Left colon (tissue), 2 donors: ENCODE data around the gene LRCH1. TPM values are rescaled to one million over a fixed set of nuclear protein-coding genes. Genes with fewer than 3 reads are reported as not detected.
A peak's percentile ranks its signal among the peaks of the same experiment; 100 is the strongest.

Experiments
- ATAC-seq: fragments of 200-7000 bp; cut with Tn5 transposase; one replicate; pipeline ENCODE4 v1.9.1; 2020; ENCODE audit warnings: mild to moderate bottlenecking, moderate library complexity
- DNase-seq, 2 donors: peaks; one replicate each; pipeline ENCODE4 v3.0.0-alpha.2; 2020
- intact Hi-C, 2 donors: fragments of 100-400 bp; cut with DNase I in 1 of 2; cut with micrococcal nuclease in 1 of 2; formaldehyde crosslinking; loops; one replicate each; pipeline versions ENCODE4 v1.11.2 to v1.14.0; 2022; cut with DNase I, micrococcal nuclease
- total RNA-seq, 2 donors: library from RNA; stranded (reverse); fragmentation: NEBNext Ultra II Directional; extraction: Animal tissue kit (Norgen Biotek cat#: 25700); gene quantifications; one replicate each; pipeline ENCODE4 v1.2.1, GENCODE V29; 2021
- donor health status: DM: no; HTN: no; CAD: no.
- donor health status: DM: yes; HTN: yes; CAD: no.

LRCH1 gene
- total RNA-seq, 2 donors from 2014 or later, result 13.9 to 17.9 TPM

- intact Hi-C loops, result no loop called here
- DNase-seq, result no peak
- peak; percentile 44 for ATAC-seq
These were observed 22.4 kb downstream of the LRCH1 start for GRCh38 chr13:46575301-46575771.

GRCh38 chr13:46575818-46576221 lies 22.9 kb downstream of the LRCH1 start:
- intact Hi-C loops, result no loop called here
- ATAC-seq (no peak), DNase-seq (no peak)

- ATAC-seq (no peak), DNase-seq (no peak)
- intact Hi-C loops, result no loop called here
These were observed 23.8 kb downstream of the LRCH1 start for GRCh38 chr13:46576762-46577161.

GRCh38 chr13:46577696-46578589 lies 25.0 kb downstream of the LRCH1 start:
- no peak for DNase-seq
- peak; percentile 31 for ATAC-seq
- intact Hi-C loops, result no loop called here

- ATAC-seq (no peak), DNase-seq (no peak)
- intact Hi-C loops, result no loop called here
These were observed 25.6 kb downstream of the LRCH1 start for GRCh38 chr13:46578590-46578975.

GRCh38 chr13:46580362-46580839 lies 27.4 kb downstream of the LRCH1 start:
- intact Hi-C loops, result no loop called here
- ATAC-seq (no peak), DNase-seq (no peak)

GRCh38 chr13:46582190-46582589 lies 29.2 kb downstream of the LRCH1 start:
- intact Hi-C loops, result no loop called here
- no peak for ATAC-seq
- DNase-seq, result no peak

- no peak for ATAC-seq
- no peak for DNase-seq
- intact Hi-C loops, result no loop called here
These were observed 34.0 kb downstream of the LRCH1 start for GRCh38 chr13:46586751-46587514.

GRCh38 chr13:46587807-46588418 lies 34.9 kb downstream of the LRCH1 start:
- intact Hi-C loops, result no loop called here
- no peak for DNase-seq

GRCh38 chr13:46592385-46592784 lies 39.4 kb downstream of the LRCH1 start:
- ATAC-seq, result no peak
- no peak for DNase-seq
- intact Hi-C loops, result no loop called here

More at GRCh38 chr13:46587807-46588418, 34.9 kb downstream of the LRCH1 start:
- ATAC-seq, result peak; percentile 22

- no peak for DNase-seq
- intact Hi-C loops, result no loop called here
- ATAC-seq, result no peak
These were observed 40.4 kb downstream of the LRCH1 start for GRCh38 chr13:46593398-46593797.

- intact Hi-C loops, result no loop called here
- no peak for DNase-seq
- no peak for ATAC-seq
These were observed 41.6 kb downstream of the LRCH1 start for GRCh38 chr13:46594374-46595078.

GRCh38 chr13:46595136-46595884 lies 42.3 kb downstream of the LRCH1 start:
- DNase-seq, result no peak
- intact Hi-C loops, result no loop called here
- ATAC-seq, result peak; percentile 32

- ATAC-seq (no peak), DNase-seq (no peak)
- intact Hi-C loops, result no loop called here
These were observed 42.9 kb downstream of the LRCH1 start for GRCh38 chr13:46595885-46596275.

- ATAC-seq (no peak), DNase-seq (no peak)
- intact Hi-C loops, result no loop called here
These were observed 43.5 kb downstream of the LRCH1 start for GRCh38 chr13:46596466-46596865.

- peak; percentile 49 for ATAC-seq
- DNase-seq, result no peak
- intact Hi-C loops, result no loop called here
These were observed 45.3 kb downstream of the LRCH1 start for GRCh38 chr13:46598140-46598819.

GRCh38 chr13:46598820-46599180 lies 45.8 kb downstream of the LRCH1 start:
- intact Hi-C loops, result no loop called here
- ATAC-seq, result no peak
- DNase-seq, result no peak

- ATAC-seq, result no peak
- intact Hi-C loops, result no loop called here
These were observed 48.0 kb downstream of the LRCH1 start for GRCh38 chr13:46600943-46601311.

More at GRCh38 chr13:46600943-46601311, 48.0 kb downstream of the LRCH1 start:
- no peak for DNase-seq
